GM20000 (cell line): Measurements from ENCODE around the gene KRT75.

Experiments
- DNase-seq: peaks from one replicate; pipeline ENCODE4 v3.0.0; 2012; ENCODE audit warnings: low spot score
- CTCF ChIP-seq: IDR thresholded peaks from 2 replicates; pipeline ENCODE4 v1.5.1; 2012; ENCODE audit warnings: mild to moderate bottlenecking, control low read depth; ENCODE audit errors: extremely low read depth, missing control alignments

The KRT75 gene

GRCh38 chr12:52423661-52424500, 10.3 kb downstream of the KRT75 start:
- DNase-seq = no peak
- TF ChIP-seq CTCF = no peak

- no peak for TF ChIP-seq CTCF
- DNase-seq = no peak
These were observed 11.1 kb downstream of the KRT75 start for GRCh38 chr12:52423035-52423434.

GRCh38 chr12:52419656-52420055, 14.5 kb downstream of the KRT75 start:
- TF ChIP-seq CTCF = no peak

GRCh38 chr12:52418576-52419110, 15.5 kb downstream of the KRT75 start:
- no peak for TF ChIP-seq CTCF
- no peak for DNase-seq

More at GRCh38 chr12:52419656-52420055, 14.5 kb downstream of the KRT75 start:
- no peak for DNase-seq

GRCh38 chr12:52417740-52418139, 16.4 kb downstream of the KRT75 start:
- no peak for DNase-seq
- no peak for TF ChIP-seq CTCF

GRCh38 chr12:52416795-52417194, 17.4 kb downstream of the KRT75 start:
- TF ChIP-seq CTCF = no peak
- DNase-seq = no peak
